Measurements from ENCODE around the gene SLC6A5. TPM values are rescaled to one million over a fixed set of nuclear protein-coding genes. Genes with fewer than 3 reads are reported as not detected.
"Not testable (repeated sequence)": the region's sequence is repeated elsewhere in the genome, so short reads cannot be mapped to it uniquely, and the experiment has no call there.

SLC6A5 gene
- total RNA-seq: not detected

GRCh38 chr11:20599221-20600019 is at the start of gene SLC6A5:
SLC6A5 (plus strand) TSS chr11:20599608; CDS start chr11:20599673, 65 bp downstream.
- peaks cover 5% of the 10 kb centered on the region for H3K4me1 Mint-ChIP-seq
- H3K9me3 Mint-ChIP-seq: peaks cover 5% of the 10 kb centered on the region
- peaks cover 95% of the 10 kb centered on the region for H3K27me3 Mint-ChIP-seq
- no peak for ATAC-seq (ENCODE audit: low read depth)
- DNase-seq: peak; percentile 63
- POLR2A ChIA-PET: interaction anchor here (0.7 kb wide), 1 partner anchor 925 kb away, joined by 3 read pairs; no protein-coding TSS in a partner anchor
- no peak within 1 kb of the TSS for H3K4me3 Mint-ChIP-seq
- no peaks in the 10 kb centered on the region for H3K36me3 Mint-ChIP-seq
- H3K27ac Mint-ChIP-seq: no peak within 1 kb of the TSS

- Mint-ChIP-seq H3K27me3 (peaks cover 5% of the 10 kb centered on the region), H3K4me1 (no peaks in the 10 kb centered on the region), H3K36me3 (no peaks in the 10 kb centered on the region), H3K27ac (no peak overlapping the region), H3K4me3 (no peak overlapping the region), H3K9me3 (peaks cover under 1% of the 10 kb centered on the region)
- no peak for DNase-seq
- POLR2A ChIA-PET: no interaction called here
- no peak for ATAC-seq (ENCODE audit: low read depth)
These were observed 48.3 kb upstream of the SLC6A5 start for GRCh38 chr11:20551096-20551495.

- Mint-ChIP-seq H3K36me3 (no peaks in the 10 kb centered on the region), H3K9me3 (peaks cover 8% of the 10 kb centered on the region), H3K4me3 (no peak overlapping the region), H3K27me3 (peaks cover 7% of the 10 kb centered on the region), H3K27ac (no peak overlapping the region), H3K4me1 (no peaks in the 10 kb centered on the region)
- ATAC-seq (ENCODE audit: low read depth) (no peak), DNase-seq (no peak)
- POLR2A ChIA-PET: no interaction called here
These were observed 43.6 kb upstream of the SLC6A5 start for GRCh38 chr11:20555783-20556182.

- H3K4me3 Mint-ChIP-seq; H3K4me1 Mint-ChIP-seq; H3K27me3 Mint-ChIP-seq; POLR2A ChIA-PET; ATAC-seq (ENCODE audit: low read depth); H3K27ac Mint-ChIP-seq; DNase-seq; H3K36me3 Mint-ChIP-seq; H3K9me3 Mint-ChIP-seq: not testable (repeated sequence)
These were observed 43.0 kb upstream of the SLC6A5 start for GRCh38 chr11:20556396-20556795.

- Mint-ChIP-seq H3K4me3 (no peak overlapping the region), H3K36me3 (no peaks in the 10 kb centered on the region), H3K4me1 (no peaks in the 10 kb centered on the region), H3K9me3 (peaks cover 8% of the 10 kb centered on the region), H3K27ac (no peak overlapping the region), H3K27me3 (peaks cover 7% of the 10 kb centered on the region)
- ATAC-seq (ENCODE audit: low read depth) (no peak), DNase-seq (no peak)
- POLR2A ChIA-PET: no interaction called here
These were observed 40.7 kb upstream of the SLC6A5 start for GRCh38 chr11:20558741-20559140.

- Mint-ChIP-seq H3K36me3 (no peaks in the 10 kb centered on the region), H3K27ac (no peak overlapping the region), H3K9me3 (peaks cover 8% of the 10 kb centered on the region), H3K27me3 (peaks cover 7% of the 10 kb centered on the region), H3K4me3 (no peak overlapping the region), H3K4me1 (no peaks in the 10 kb centered on the region)
- no peak for ATAC-seq (ENCODE audit: low read depth)
- DNase-seq: no peak
- POLR2A ChIA-PET: no interaction called here
These were observed 39.7 kb upstream of the SLC6A5 start for GRCh38 chr11:20559523-20560300.

GRCh38 chr11:20561915-20562314 is 37.5 kb upstream of the SLC6A5 start:
- Mint-ChIP-seq H3K27me3 (peaks cover 10% of the 10 kb centered on the region), H3K36me3 (no peaks in the 10 kb centered on the region), H3K9me3 (peaks cover 3% of the 10 kb centered on the region), H3K27ac (no peak overlapping the region), H3K4me3 (no peak overlapping the region), H3K4me1 (no peaks in the 10 kb centered on the region)
- POLR2A ChIA-PET: no interaction called here
- ATAC-seq (ENCODE audit: low read depth) (no peak), DNase-seq (no peak)

GRCh38 chr11:20563866-20564265 is 35.5 kb upstream of the SLC6A5 start:
- no peak for ATAC-seq (ENCODE audit: low read depth)

GRCh38 chr11:20564846-20565635 is 34.4 kb upstream of the SLC6A5 start:
- no peak overlapping the region for H3K27ac Mint-ChIP-seq
- no peaks in the 10 kb centered on the region for H3K9me3 Mint-ChIP-seq
- peaks cover 7% of the 10 kb centered on the region for H3K27me3 Mint-ChIP-seq
- ATAC-seq (ENCODE audit: low read depth) (no peak), DNase-seq (no peak)
- no peak overlapping the region for H3K4me3 Mint-ChIP-seq
- no peaks in the 10 kb centered on the region for H3K4me1 Mint-ChIP-seq
- POLR2A ChIA-PET: no interaction called here
- no peaks in the 10 kb centered on the region for H3K36me3 Mint-ChIP-seq

More at GRCh38 chr11:20563866-20564265, 35.5 kb upstream of the SLC6A5 start:
- H3K9me3 Mint-ChIP-seq: peaks cover 3% of the 10 kb centered on the region
- no peak for DNase-seq
- no peak overlapping the region for H3K27ac Mint-ChIP-seq
- peaks cover 7% of the 10 kb centered on the region for H3K27me3 Mint-ChIP-seq
- POLR2A ChIA-PET: no interaction called here
- no peaks in the 10 kb centered on the region for H3K36me3 Mint-ChIP-seq
- no peak overlapping the region for H3K4me3 Mint-ChIP-seq
- H3K4me1 Mint-ChIP-seq: no peaks in the 10 kb centered on the region

- POLR2A ChIA-PET; H3K27me3 Mint-ChIP-seq; ATAC-seq (ENCODE audit: low read depth); H3K36me3 Mint-ChIP-seq; H3K27ac Mint-ChIP-seq; H3K4me3 Mint-ChIP-seq; DNase-seq; H3K9me3 Mint-ChIP-seq; H3K4me1 Mint-ChIP-seq: not testable (repeated sequence)
These were observed 33.3 kb upstream of the SLC6A5 start for GRCh38 chr11:20566115-20566514.

GRCh38 chr11:20566591-20567434 is 32.6 kb upstream of the SLC6A5 start:
- Mint-ChIP-seq H3K36me3 (no peaks in the 10 kb centered on the region), H3K4me1 (no peaks in the 10 kb centered on the region), H3K27ac (no peak overlapping the region), H3K4me3 (no peak overlapping the region), H3K9me3 (no peaks in the 10 kb centered on the region), H3K27me3 (peaks cover 10% of the 10 kb centered on the region)
- POLR2A ChIA-PET: no interaction called here
- ATAC-seq (ENCODE audit: low read depth) (no peak), DNase-seq (no peak)

- H3K36me3 Mint-ChIP-seq; H3K27me3 Mint-ChIP-seq; ATAC-seq (ENCODE audit: low read depth); H3K4me1 Mint-ChIP-seq; DNase-seq; H3K27ac Mint-ChIP-seq; H3K9me3 Mint-ChIP-seq; H3K4me3 Mint-ChIP-seq; POLR2A ChIA-PET: not testable (repeated sequence)
These were observed 19.7 kb upstream of the SLC6A5 start for GRCh38 chr11:20579725-20580124.

GRCh38 chr11:20583201-20583600 is 16.2 kb upstream of the SLC6A5 start:
- Mint-ChIP-seq H3K27ac (no peak overlapping the region), H3K4me1 (no peaks in the 10 kb centered on the region), H3K27me3 (no peaks in the 10 kb centered on the region), H3K9me3 (no peaks in the 10 kb centered on the region), H3K36me3 (no peaks in the 10 kb centered on the region), H3K4me3 (no peak overlapping the region)
- DNase-seq (no peak), ATAC-seq (ENCODE audit: low read depth) (no peak)
- POLR2A ChIA-PET: no interaction called here

All from activated naive CD8-positive, alpha-beta T cell treated with anti-CD3 and anti-CD28 coated beads, Interleukin-2, amount 10 ng/mL, durations not matched to agents 7 days and 5 days (primary cell).